ENCODE results near the gene DOK3. TPM values are rescaled to one million over a fixed set of nuclear protein-coding genes. Genes with fewer than 3 reads are reported as not detected.
A peak's percentile ranks its signal among the peaks of the same experiment; 100 is the strongest.

Gene DOK3
- total and polyA plus RNA-seq, 2 of the 13 experiments (the other 11 are each of a cell fraction or from before 2014, with no cell fraction given), result 1.4 to 1.5 TPM

DNA sequence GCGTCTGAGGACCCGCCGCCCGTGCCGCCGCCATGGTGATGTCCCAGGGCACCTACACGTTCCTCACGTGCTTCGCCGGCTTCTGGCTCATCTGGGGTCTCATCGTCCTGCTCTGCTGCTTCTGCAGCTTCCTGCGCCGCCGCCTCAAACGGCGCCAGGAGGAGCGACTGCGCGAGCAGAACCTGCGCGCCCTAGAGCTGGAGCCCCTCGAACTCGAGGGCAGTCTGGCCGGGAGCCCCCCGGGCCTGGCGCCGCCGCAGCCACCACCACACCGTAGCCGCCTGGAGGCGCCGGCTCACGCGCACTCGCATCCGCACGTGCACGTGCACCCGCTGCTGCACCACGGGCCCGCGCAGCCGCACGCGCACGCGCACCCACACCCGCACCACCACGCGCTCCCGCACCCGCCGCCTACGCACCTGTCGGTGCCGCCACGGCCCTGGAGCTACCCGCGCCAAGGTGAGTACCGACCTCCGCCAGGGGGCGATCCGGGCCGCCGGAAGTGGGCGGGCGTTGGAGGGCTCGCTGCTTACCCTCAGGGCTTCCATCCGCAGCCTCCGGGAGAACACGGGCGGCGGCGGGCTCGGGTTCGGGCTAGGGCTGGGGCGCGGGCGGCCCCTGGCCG lies 54.5 kb downstream of the DOK3 start (continued):
- TF ChIP-seq, protein P1, sequence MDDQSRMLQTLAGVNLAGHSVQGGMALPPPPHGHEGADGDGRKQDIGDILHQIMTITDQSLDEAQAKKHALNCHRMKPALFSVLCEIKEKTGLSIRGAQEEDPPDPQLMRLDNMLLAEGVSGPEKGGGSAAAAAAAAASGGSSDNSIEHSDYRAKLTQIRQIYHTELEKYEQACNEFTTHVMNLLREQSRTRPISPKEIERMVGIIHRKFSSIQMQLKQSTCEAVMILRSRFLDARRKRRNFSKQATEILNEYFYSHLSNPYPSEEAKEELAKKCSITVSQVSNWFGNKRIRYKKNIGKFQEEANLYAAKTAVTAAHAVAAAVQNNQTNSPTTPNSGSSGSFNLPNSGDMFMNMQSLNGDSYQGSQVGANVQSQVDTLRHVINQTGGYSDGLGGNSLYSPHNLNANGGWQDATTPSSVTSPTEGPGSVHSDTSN (CRISPR knock-in tag; IDR thresholded peaks at IDR 0.05; ENCODE audit: borderline replicate concordance), result no peak
- no peak for TF ChIP-seq EHMT2 (IDR thresholded peaks at IDR 0.05; ENCODE audit: borderline replicate concordance, low read depth, low read length)
- TF ChIP-seq ZNF891 (CRISPR knock-in tag; IDR thresholded peaks at IDR 0.05), result peak; percentile 35; the same call in 1 of the 2 replicates
- no peak for TF ChIP-seq NFYC (CRISPR knock-in tag; IDR thresholded peaks at IDR 0.05)
- TF ChIP-seq ZNF747 (CRISPR knock-in tag; IDR thresholded peaks at IDR 0.05; ENCODE audit: borderline replicate concordance), result no peak
- peak; percentile 95 for TF ChIP-seq HNRNPLL (IDR thresholded peaks at IDR 0.05; ENCODE audit: low read depth, low read length, poor library complexity, severe bottlenecking)
- peak; percentile 97 for TF ChIP-seq MTERF4 (CRISPR knock-in tag; IDR thresholded peaks at IDR 0.05)
- TF ChIP-seq ZNF773 (CRISPR knock-in tag; IDR thresholded peaks at IDR 0.05; ENCODE audit: borderline replicate concordance), result peak; percentile 59; the same call in 1 of the 2 replicates
- TF ChIP-seq PPARG (CRISPR knock-in tag; conservative IDR thresholded peaks at IDR 0.05), result 0 out of 2 replicates have a peak, but pooled peaks have one; percentile 18
- TF ChIP-seq ZNF674 (CRISPR knock-in tag; IDR thresholded peaks at IDR 0.05; ENCODE audit: low read depth), result peak; percentile 95; the same call in 1 of the 2 replicates
- peak; percentile 51; the same call in 1 of the 2 replicates for TF ChIP-seq ZNF318 (CRISPR knock-in tag; IDR thresholded peaks at IDR 0.05)
- 0 out of 2 replicates have a peak, but pooled peaks have one; percentile 43 for TF ChIP-seq ZSCAN29 (CRISPR knock-in tag; conservative IDR thresholded peaks at IDR 0.05)
- TF ChIP-seq ZNF766 (CRISPR knock-in tag; IDR thresholded peaks at IDR 0.05; ENCODE audit: borderline replicate concordance), result peak; percentile 58; the same call in 1 of the 2 replicates
- TF ChIP-seq ARNT (IDR thresholded peaks at IDR 0.05), result no peak
- peak; percentile 48; the same call in 1 of the 2 replicates for TF ChIP-seq NR2C2 (CRISPR knock-in tag; IDR thresholded peaks at IDR 0.05; ENCODE audit: borderline replicate concordance)
- TF ChIP-seq ZNF614 (CRISPR knock-in tag; IDR thresholded peaks at IDR 0.05; ENCODE audit: borderline replicate concordance), result peak; percentile 48; the same call in 1 of the 2 replicates
